Right cardiac atrium (tissue), 5 donors: ENCODE measurements around the gene RSPO4. TPM values are rescaled to one million over a fixed set of nuclear protein-coding genes. Genes with fewer than 3 reads are reported as not detected.

Experiments
- ATAC-seq, 2 donors: fragments of 200-7000 bp; cut with Tn5 transposase; one replicate each; pipeline versions ENCODE4 v1.8.0 to v1.9.1; 2020; ENCODE audit warnings: moderate library complexity in 2 of 2, mild to moderate bottlenecking in 1 of 2
- DNase-seq, 3 donors: peaks; one replicate each; pipeline ENCODE4 v3.0.0-alpha.2; 2020
- H3K27ac ChIP-seq: one replicate; pipeline ENCODE4 v1.5.1; 2013; ENCODE audit warnings: mild to moderate bottlenecking, low read length, control low read depth, moderate library complexity
- H3K27me3 ChIP-seq: one replicate; pipeline ENCODE4 v1.6.1; 2013; ENCODE audit not compliant: control insufficient read depth, insufficient read depth
- H3K4me1 ChIP-seq: one replicate; pipeline ENCODE4 v1.6.1; 2013; ENCODE audit warnings: low read length; ENCODE audit not compliant: control insufficient read depth, insufficient read depth
- H3K4me3 ChIP-seq: one replicate; pipeline ENCODE4 v1.5.1; 2013; ENCODE audit warnings: low read length, control low read depth
- H3K9me3 ChIP-seq: one replicate; pipeline ENCODE4 v1.6.1; 2013; ENCODE audit warnings: low read length; ENCODE audit not compliant: control insufficient read depth
- WGBS: extraction: QIAGEN DNeasy Blood & Tissue Kit; methylation state at CpG from one replicate; pipeline ENCODE4 v1.1.7; 2013; 5-methylcytosine and 5-hydroxymethylcytosine counted together
- intact Hi-C, 4 donors: fragments of 100-400 bp; cut with DNase I; formaldehyde crosslinking; loops; one replicate each; pipeline versions ENCODE4 v1.11.0 to v1.14.0; 2022 to 2023
- polyA plus RNA-seq: library from polyadenylated mRNA; stranded (reverse); fragments of 200-250 nt; gene quantifications from one replicate; pipeline ENCODE4 v1.2.3, GENCODE V29; 2013
- total RNA-seq, 4 donors: library from RNA; stranded (reverse); fragmentation: NEBNext Ultra II Directional; extraction: Animal tissue kit (Norgen Biotek cat#: 25700); gene quantifications; one replicate each; pipeline ENCODE4 v1.2.1, GENCODE V29; 2021
- donor health status: healthy with polysubstance abuse.
- donor health status: DM: no; HTN: yes; CAD: no.
- donor health status: DM: no; HTN: no; CAD: no.
- donor health status: DM: no; HTN: yes; CAD: no; lungs with severe emphysema.
- donor health status: DM: yes; HTN: yes; CAD: no.

Gene RSPO4
- total and polyA plus RNA-seq, 5 donors, result 0.24 to 0.53 (median 0.25) TPM; not detected in 2

DNA sequence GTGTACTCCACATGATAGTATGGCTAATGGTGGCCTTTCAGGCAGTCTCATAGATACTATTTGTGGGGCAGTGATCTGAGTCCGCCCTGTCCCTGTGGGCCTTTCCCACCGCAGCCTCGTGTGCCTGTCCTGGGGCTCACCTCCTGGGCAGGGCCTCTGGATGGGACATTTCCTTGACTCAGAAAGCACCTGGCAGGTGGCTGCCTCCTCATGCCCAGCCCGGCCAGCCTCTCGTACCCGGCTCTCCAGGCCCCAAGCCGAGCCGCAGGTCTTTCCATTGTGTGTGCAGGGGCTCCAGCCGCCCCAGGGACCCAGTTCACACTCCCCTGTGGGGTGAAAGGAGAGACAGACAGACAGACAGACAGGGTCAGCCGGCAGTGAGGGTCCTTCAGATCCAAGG, 38.3 kb downstream of the RSPO4 start:
- ATAC-seq (no peak), DNase-seq (no peak)
- intact Hi-C loops, result no loop called here
- 85% methylated on average over 10 of the region's 10 CpGs for WGBS
- no peaks in the 10 kb centered on the region for H3K4me1 ChIP-seq
- H3K9me3 ChIP-seq, result no peaks in the 10 kb centered on the region
- no peak overlapping the region for H3K27ac ChIP-seq
- H3K4me3 ChIP-seq, result no peak overlapping the region
- H3K27me3 ChIP-seq, result no peaks in the 10 kb centered on the region

DNA sequence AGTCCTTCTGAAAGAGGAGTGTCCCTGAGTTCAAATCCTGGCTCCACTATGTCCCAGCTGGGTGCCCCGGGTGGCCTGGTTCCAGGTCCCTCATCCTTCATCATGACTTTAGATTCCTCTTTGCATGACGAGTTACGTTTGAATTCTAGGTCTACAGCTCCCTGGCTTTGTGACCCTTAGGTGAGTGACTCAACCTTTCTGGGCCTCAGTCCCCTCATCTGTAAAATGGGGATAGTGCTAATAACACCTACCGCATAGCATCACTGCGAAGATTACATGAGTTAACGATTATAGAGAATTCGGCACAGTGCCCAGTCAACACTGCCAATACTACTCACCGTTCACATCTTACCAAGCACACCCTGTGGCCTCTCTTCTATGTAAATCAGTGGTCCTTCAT, 39.4 kb downstream of the RSPO4 start:
- intact Hi-C loops, result no loop called here
- no peaks in the 10 kb centered on the region for H3K4me1 ChIP-seq
- no peaks in the 10 kb centered on the region for H3K9me3 ChIP-seq
- H3K4me3 ChIP-seq, result no peak overlapping the region
- 86% methylated on average over 8 of the region's 8 CpGs for WGBS
- H3K27ac ChIP-seq, result no peak overlapping the region
- ATAC-seq (no peak), DNase-seq (no peak)
- H3K27me3 ChIP-seq, result no peaks in the 10 kb centered on the region

DNA sequence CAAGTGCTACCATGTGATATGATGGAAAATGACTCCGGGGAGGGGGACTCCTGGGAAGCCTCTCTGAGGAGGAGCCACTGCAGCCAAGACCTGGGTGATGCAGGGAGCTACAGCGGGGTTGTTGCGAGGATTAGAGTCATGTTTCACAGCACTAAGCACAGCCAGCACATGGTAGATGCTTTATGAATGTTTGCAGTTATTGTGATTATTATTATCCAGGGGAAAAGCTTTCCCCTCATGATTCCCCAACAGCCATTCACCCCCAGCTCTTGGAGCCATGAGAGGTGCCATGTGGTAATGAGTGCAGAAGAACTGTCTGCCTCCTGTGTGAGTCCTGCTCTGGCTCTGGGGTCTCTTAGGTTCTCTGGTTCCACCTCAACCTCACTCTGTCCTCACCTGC, 39.9 kb downstream of the RSPO4 start:
- no peak overlapping the region for H3K27ac ChIP-seq
- WGBS, result 64% methylated on average over 3 of the region's 3 CpGs
- no peaks in the 10 kb centered on the region for H3K9me3 ChIP-seq
- no peak for ATAC-seq
- no peak for DNase-seq
- intact Hi-C loops, result no loop called here
- no peak overlapping the region for H3K4me3 ChIP-seq
- H3K4me1 ChIP-seq, result no peaks in the 10 kb centered on the region
- no peaks in the 10 kb centered on the region for H3K27me3 ChIP-seq

DNA sequence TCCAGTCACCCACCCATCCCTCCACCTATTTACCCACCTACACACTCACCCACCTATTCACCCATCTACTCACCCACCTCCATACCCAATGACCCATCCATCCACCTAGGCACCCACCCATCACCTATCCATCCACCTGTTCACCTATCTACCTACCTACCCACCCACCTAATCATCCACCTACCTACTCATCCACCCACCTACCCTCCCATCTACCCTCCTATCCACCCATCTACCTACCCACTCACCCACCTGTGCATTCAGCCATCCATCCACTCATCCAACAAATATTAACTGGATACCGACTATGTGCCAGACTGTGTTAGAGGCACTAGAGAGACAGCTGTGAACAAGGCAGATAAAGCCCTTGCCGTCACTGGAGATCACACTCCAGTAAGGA, 40.3 kb downstream of the RSPO4 start:
- intact Hi-C loops, result no loop called here
- Histone ChIP-seq H3K4me3 (no peak overlapping the region), H3K27ac (no peak overlapping the region), H3K4me1 (no peaks in the 10 kb centered on the region), H3K9me3 (no peaks in the 10 kb centered on the region), H3K27me3 (no peaks in the 10 kb centered on the region)
- ATAC-seq, result no peak
- WGBS, result 25% methylated on average over 2 of the region's 2 CpGs
- no peak for DNase-seq

DNA sequence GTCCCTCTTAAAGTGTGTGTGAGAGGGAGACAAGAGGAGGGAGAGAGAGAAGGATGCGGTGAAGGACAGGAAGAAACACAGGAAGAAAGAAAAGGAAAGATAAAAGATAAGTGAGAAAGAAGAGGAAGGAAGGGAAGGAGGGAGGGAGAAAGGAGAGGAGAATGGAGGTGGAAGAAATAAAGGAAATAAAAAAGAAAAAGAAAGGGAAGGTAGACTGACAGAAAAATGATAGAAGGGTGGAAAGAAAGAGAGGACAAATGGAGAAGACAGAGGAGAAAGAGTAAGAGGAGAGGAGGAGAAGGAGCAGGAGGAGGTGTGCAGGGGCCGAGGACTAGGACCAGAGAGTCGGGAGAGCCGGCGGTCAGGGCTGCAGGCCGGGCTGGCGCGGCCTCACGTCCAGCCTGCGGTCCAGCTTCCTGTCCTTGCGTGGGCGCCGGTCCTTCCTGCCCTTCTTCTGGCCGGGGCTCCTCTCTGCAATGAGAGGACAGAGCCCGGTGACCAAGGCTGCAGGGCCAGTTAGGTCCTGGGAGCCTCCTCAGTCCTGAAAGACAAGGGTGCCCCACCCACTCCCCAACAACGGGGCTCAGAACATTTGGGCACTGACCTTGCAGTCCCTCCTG, 42.0 kb downstream of the RSPO4 start:
- WGBS, result 69% methylated on average over 16 of the region's 16 CpGs
- H3K27ac ChIP-seq, result no peak overlapping the region
- intact Hi-C loops, result loop anchor here in 1 of 4 donors (5.0 kb wide), 1 partner anchor 143 kb away; no protein-coding TSS in a partner anchor
- DNase-seq (no peak), ATAC-seq (no peak)
- no peaks in the 10 kb centered on the region for H3K9me3 ChIP-seq
- peaks cover 1% of the 10 kb centered on the region for H3K4me1 ChIP-seq
- H3K27me3 ChIP-seq, result no peaks in the 10 kb centered on the region
- H3K4me3 ChIP-seq, result no peak overlapping the region

DNA sequence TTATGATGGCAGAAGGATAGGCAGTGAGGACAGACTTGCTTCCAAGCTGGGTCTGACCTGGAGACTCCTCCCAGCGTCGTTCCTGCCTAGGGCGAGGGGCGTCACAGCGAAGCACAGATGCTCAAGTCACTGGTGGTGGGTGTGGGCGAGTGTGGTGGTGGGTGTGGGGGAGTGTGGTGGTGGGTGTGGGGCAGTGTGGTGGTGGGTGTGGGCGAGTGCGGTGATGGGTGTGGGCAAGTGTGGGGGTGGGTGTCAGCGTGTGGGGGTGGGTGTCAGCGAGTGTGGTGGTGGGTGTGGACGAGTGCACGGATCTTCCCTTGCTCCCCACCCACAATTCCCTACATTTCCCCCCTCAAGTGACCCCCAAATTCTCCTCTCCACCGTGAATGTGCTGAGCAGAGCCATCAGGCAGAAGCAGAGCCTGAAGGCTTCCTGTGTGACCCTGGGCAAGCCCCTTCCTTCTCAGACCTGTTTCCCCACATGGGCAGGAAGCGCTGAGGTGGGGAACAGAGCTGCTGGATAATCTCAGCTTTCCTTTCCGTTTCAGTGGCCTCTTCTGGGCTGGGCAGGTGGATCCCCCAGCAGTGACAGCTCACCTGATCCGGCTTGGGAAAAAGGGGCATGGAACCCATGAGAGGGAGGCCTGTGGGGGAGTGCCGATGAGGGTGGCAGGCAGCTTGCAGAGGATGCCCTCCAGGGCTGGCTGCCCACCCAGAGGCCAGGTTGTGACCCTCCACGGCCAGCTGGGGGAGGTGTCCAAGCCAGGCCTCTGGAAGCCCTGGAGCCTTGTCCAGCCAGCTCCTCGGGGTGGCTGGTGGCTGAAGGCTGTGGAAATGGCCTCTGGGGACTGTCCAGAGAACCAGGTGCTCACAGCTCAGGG, 42.9 kb downstream of the RSPO4 start:
- WGBS, result 59% methylated on average over 19 of the region's 19 CpGs

DNA sequence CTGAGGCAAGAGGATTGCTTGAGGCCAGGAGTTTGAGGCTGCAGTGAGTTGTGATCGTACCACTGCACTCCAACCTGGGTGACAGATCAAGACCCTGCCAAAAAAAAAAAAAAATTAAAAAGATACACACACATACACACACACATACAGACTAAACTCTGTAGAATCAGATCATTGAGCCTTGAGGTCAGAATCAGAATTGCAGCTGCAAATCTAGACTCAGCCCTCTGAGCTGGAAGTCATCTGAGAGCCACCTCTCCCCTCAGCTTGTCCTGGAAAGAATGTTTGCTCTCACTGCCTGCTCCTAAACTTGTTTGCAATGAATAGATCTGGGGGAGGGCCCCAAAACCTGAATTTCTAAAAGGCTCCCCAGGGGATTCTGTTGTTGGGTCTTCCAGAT, 44.6 kb downstream of the RSPO4 start:
- ATAC-seq (no peak), DNase-seq (no peak)
- intact Hi-C loops, result loop anchor here in 3 of 4 donors (2.0 to 5.0 kb wide), 3 partner anchors 139 to 141 kb away; no protein-coding TSS in a partner anchor
- Histone ChIP-seq H3K4me3 (no peak overlapping the region), H3K27me3 (no peaks in the 10 kb centered on the region), H3K4me1 (peaks cover 1% of the 10 kb centered on the region), H3K27ac (no peak overlapping the region), H3K9me3 (no peaks in the 10 kb centered on the region)
- WGBS, result 84% methylated on average over 1 of the region's 1 CpG

More for the DNA sequence above, 42.9 kb downstream of the RSPO4 start:
- DNase-seq (no peak), ATAC-seq (no peak)
- Histone ChIP-seq H3K4me1 (peaks cover 1% of the 10 kb centered on the region), H3K9me3 (no peaks in the 10 kb centered on the region), H3K27ac (no peak overlapping the region), H3K4me3 (no peak overlapping the region), H3K27me3 (no peaks in the 10 kb centered on the region)
- intact Hi-C loops, result loop anchor here in 1 of 4 donors (5.0 kb wide), 1 partner anchor 142 kb away; no protein-coding TSS in a partner anchor

DNA sequence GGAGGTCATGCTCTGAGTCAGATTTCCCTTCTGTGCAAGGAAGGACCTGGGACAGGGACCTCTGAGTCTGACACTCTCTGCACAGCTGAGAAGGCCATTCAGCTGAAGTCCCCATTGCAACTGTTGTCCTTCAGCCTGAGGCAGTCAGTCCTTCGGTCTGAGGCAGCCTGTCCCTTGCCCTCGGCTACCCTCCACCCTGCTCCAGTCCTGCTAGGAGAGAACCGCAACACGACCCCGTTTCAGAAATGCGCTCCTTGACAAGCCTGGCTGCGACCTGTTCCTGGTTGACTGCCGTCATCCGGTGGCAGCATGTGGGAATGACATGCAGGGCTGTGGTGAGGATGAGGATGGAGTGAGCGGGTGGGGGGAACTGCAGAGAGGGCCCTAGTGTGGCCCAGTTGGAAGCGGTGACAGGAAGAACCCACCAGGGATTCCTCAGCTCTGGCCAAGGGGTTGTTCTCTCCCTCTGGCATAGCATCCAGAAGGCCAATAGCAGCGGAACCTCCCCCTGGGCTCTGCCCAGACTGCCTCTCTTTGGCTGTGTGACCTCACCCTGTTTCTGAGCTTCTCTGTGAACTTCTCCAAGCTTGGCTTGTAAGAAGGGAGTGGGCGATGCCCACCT, 45.7 kb downstream of the RSPO4 start:
- H3K27me3 ChIP-seq, result no peaks in the 10 kb centered on the region

DNA sequence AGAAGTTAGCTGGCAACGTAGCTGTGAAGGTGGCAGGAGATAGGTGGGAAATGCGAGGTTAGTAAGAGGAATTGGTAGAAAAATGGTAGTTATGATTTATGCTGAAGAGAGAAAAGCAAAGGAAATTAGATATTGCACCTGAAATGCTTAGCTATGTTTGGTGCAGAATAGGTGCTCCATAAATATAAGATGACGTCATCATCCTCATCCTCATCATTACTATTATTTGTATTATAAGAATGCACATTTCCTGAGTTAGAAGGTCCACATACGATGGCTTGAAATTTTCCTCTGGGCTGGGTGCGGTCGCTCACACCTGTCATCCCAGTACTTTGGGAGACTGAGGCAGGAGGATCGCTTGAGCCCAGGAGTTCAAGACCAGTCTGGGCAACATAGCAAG, 46.5 kb downstream of the RSPO4 start:
- intact Hi-C loops, result loop anchor here (1.0 to 5.0 kb wide), 4 partner anchors 137 to 139 kb away; no protein-coding TSS in a partner anchor
- ATAC-seq (no peak), DNase-seq (no peak)
- H3K27ac ChIP-seq, result no peak overlapping the region
- no peaks in the 10 kb centered on the region for H3K27me3 ChIP-seq
- H3K9me3 ChIP-seq, result no peaks in the 10 kb centered on the region
- peaks cover 1% of the 10 kb centered on the region for H3K4me1 ChIP-seq
- H3K4me3 ChIP-seq, result no peak overlapping the region
- 82% methylated on average over 7 of the region's 7 CpGs for WGBS

More for the DNA sequence above, 45.7 kb downstream of the RSPO4 start:
- DNase-seq (peak; percentile 57 to 87 (median 86)), ATAC-seq (peak; percentile 75 to 78)
- Histone ChIP-seq H3K9me3 (no peaks in the 10 kb centered on the region), H3K4me1 (peaks cover 1% of the 10 kb centered on the region), H3K4me3 (no peak overlapping the region), H3K27ac (no peak overlapping the region)
- 9% methylated on average over 13 of the region's 13 CpGs for WGBS
- intact Hi-C loops, result loop anchor here (1.0 to 5.0 kb wide), 4 partner anchors 138 to 140 kb away; no protein-coding TSS in a partner anchor

DNA sequence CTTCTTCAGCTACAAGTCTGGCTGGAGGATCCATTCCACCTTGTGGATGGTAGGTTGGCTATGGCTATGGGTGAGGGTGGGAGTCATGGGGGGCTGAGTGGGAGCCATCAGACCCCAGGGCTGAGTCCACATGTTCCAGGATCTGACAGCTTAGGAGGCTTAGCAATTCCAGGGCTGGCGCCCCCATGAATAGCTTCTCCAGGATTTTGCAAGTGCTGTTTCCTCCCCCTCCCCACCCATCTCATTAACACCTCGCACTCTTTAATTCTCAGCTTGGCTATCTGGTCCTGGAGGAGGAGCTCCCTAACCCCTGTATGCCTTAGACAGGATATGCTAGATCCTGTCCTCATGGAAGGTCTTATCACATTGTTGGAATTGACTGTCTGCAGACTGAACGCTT, 47.0 kb downstream of the RSPO4 start:
- intact Hi-C loops, result loop anchor here in 1 of 4 donors (5.0 kb wide), 1 partner anchor 138 kb away; no protein-coding TSS in a partner anchor
- Histone ChIP-seq H3K27me3 (no peaks in the 10 kb centered on the region), H3K4me1 (peaks cover 1% of the 10 kb centered on the region), H3K4me3 (no peak overlapping the region), H3K9me3 (no peaks in the 10 kb centered on the region), H3K27ac (no peak overlapping the region)
- WGBS, result 51% methylated on average over 3 of the region's 3 CpGs
- DNase-seq (no peak), ATAC-seq (no peak)

DNA sequence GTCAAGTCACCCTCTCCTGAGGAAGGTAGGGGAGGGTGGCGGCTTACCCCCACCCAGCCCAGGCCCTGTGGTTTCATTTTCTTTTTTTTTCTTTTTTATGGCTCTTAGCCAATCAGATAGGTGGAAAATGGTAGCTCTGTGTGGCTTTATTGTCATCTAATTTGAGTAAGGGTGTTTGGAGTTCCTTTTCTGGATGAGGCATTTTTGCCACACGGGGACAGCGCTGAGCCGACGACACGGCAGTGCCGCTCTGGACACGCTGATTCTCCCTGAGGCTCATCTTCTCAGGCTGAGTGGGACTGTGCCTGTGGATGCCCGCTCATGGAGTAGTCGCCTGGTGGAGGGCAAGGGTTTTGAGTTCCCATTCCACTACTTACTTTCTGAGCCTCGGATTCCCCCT, 48.4 kb downstream of the RSPO4 start:
- H3K4me1 ChIP-seq, result peaks cover 1% of the 10 kb centered on the region
- no peaks in the 10 kb centered on the region for H3K27me3 ChIP-seq
- H3K9me3 ChIP-seq, result no peaks in the 10 kb centered on the region
- no peak overlapping the region for H3K4me3 ChIP-seq
- WGBS, result 37% methylated on average over 11 of the region's 11 CpGs
- H3K27ac ChIP-seq, result no peak overlapping the region
- DNase-seq (no peak), ATAC-seq (peak in 1 of 2 donors; percentile 34)
- intact Hi-C loops, result no loop called here
